IMR-90 (cell line): Measurements from ENCODE around the gene TUBGCP3. TPM values are rescaled to one million over a fixed set of nuclear protein-coding genes. Genes with fewer than 3 reads are reported as not detected.

Source experiments
- ATAC-seq: fragments of 200-7000 bp; cut with Tn5 transposase; 2 replicates; pipeline ENCODE4 v1.9.1; 2020; ENCODE audit warnings: low read depth, mild to moderate bottlenecking, moderate library complexity
- BruUV-seq: library from RNA; stranded (reverse); fragments of 400-500 nt; replicated peaks from 2 replicates; lab custom pipeline; 2021; lab: Mats Ljungman, UMichigan
- CTCF ChIA-PET: fragments of 300-600 bp; formaldehyde crosslinking; extraction: SDS; loops from one replicate; lab custom pipeline; 2021; ENCODE audit warnings: antibody characterized with exemption; lab: Yijun Ruan, JAX
- POLR2A ChIA-PET: fragments of 300-600 bp; sonication (Branson Sonifier 250); formaldehyde crosslinking; loops from one replicate; lab custom pipeline; 2022; ENCODE audit warnings: antibody characterized with exemption; ENCODE audit not compliant: unreplicated experiment; lab: Charles Lee
- DNase-seq: peaks from one replicate; pipeline ENCODE4 v3.0.0; 2013
- H2AFZ ChIP-seq: replicated peaks from 2 replicates; pipeline ENCODE3; 2013; ENCODE audit warnings: low read length, mild to moderate bottlenecking; ENCODE audit not compliant: poor library complexity
- H2AK5ac ChIP-seq: 2 replicates; pipeline ENCODE4 v1.6.1; 2013; ENCODE audit warnings: low read depth, low read length, inconsistent platforms
- H2AK9ac ChIP-seq: replicated peaks from 2 replicates; pipeline ENCODE3; 2013; ENCODE audit warnings: mild to moderate bottlenecking, low read depth, low read length, moderate library complexity; ENCODE audit not compliant: poor library complexity
- H2BK120ac ChIP-seq: 2 replicates; pipeline ENCODE4 v1.6.1; 2013; ENCODE audit warnings: low read depth, low read length, inconsistent platforms
- H2BK15ac ChIP-seq: 3 replicates; pipeline ENCODE4 v1.6.1; 2013; ENCODE audit warnings: low read depth, low read length, inconsistent platforms
- H2BK20ac ChIP-seq: 2 replicates; pipeline ENCODE4 v1.6.1; 2013; ENCODE audit warnings: low read depth, mild to moderate bottlenecking, inconsistent platforms, low read length, moderate library complexity
- H2BK5ac ChIP-seq: 2 replicates; pipeline ENCODE4 v1.6.1; 2013; ENCODE audit warnings: mild to moderate bottlenecking, low read depth, low read length, inconsistent platforms; ENCODE audit not compliant: poor library complexity, severe bottlenecking
- H3K14ac ChIP-seq: replicated peaks from 2 replicates; pipeline ENCODE4 v1.6.1; 2013; ENCODE audit warnings: low read depth, low read length, inconsistent platforms
- H3K18ac ChIP-seq: 2 replicates; pipeline ENCODE4 v1.6.1; 2013; ENCODE audit warnings: low read depth, low read length, control low read depth
- H3K23ac ChIP-seq: 2 replicates; pipeline ENCODE4 v1.6.1; 2013; ENCODE audit warnings: low read depth, low read length, inconsistent platforms
- H3K27ac ChIP-seq: 2 replicates; pipeline ENCODE4 v1.5.1; 2013; ENCODE audit warnings: mild to moderate bottlenecking, control low read depth, low read length; ENCODE audit not compliant: insufficient read depth
- H3K27me3 ChIP-seq: 2 replicates; pipeline ENCODE4 v1.6.1; 2013; ENCODE audit warnings: low read length; ENCODE audit not compliant: control insufficient read depth, insufficient read depth
- H3K36me3 ChIP-seq: 2 replicates; pipeline ENCODE4 v1.6.1; 2013; ENCODE audit warnings: low read length, mixed read lengths; ENCODE audit not compliant: control insufficient read depth, insufficient read depth
- H3K4ac ChIP-seq: 2 replicates; pipeline ENCODE4 v1.6.1; 2013; ENCODE audit warnings: low read depth, low read length, inconsistent platforms
- H3K4me1 ChIP-seq: 2 replicates; pipeline ENCODE4 v1.6.1; 2013; ENCODE audit warnings: low read length, mixed read lengths; ENCODE audit not compliant: control insufficient read depth, insufficient read depth
- H3K4me2 ChIP-seq: 2 replicates; pipeline ENCODE4 v1.6.1; 2013; ENCODE audit warnings: low read depth, mild to moderate bottlenecking, control low read depth, low read length, moderate library complexity
- H3K4me3 ChIP-seq: 2 replicates; pipeline ENCODE4 v1.5.1; 2013; ENCODE audit warnings: low read depth, mild to moderate bottlenecking, control low read depth, low read length, moderate library complexity; ENCODE audit not compliant: insufficient read depth
- H3K56ac ChIP-seq: 2 replicates; pipeline ENCODE4 v1.6.1; 2013; ENCODE audit warnings: low read length, inconsistent platforms; ENCODE audit not compliant: insufficient read depth; ENCODE audit errors: extremely low read depth
- H3K79me1 ChIP-seq, 2 experiments: 2 replicates each; pipeline ENCODE4 v1.6.1; 2013; ENCODE audit warnings: low read length in 2 of 2, inconsistent platforms in 1 of 2, low read depth in 1 of 2
- H3K9ac ChIP-seq: 2 replicates; pipeline ENCODE4 v1.6.1; 2013; ENCODE audit warnings: low read depth, low read length, control low read depth
- H3K9me1 ChIP-seq: 2 replicates; pipeline ENCODE4 v1.6.1; 2013; ENCODE audit warnings: low read length, inconsistent platforms; ENCODE audit not compliant: insufficient read depth
- H3K9me3 ChIP-seq: 2 replicates; pipeline ENCODE4 v1.6.1; 2013; ENCODE audit warnings: low read length; ENCODE audit not compliant: control insufficient read depth, insufficient read depth
- H4K20me1 ChIP-seq: 2 replicates; pipeline ENCODE4 v1.6.1; 2013; ENCODE audit warnings: low read length, inconsistent platforms; ENCODE audit not compliant: insufficient read depth
- H4K5ac ChIP-seq: 2 replicates; pipeline ENCODE4 v1.6.1; 2013; ENCODE audit warnings: mild to moderate bottlenecking, low read depth, low read length, control low read depth
- H4K8ac ChIP-seq, 2 experiments: 2 replicates each; pipeline ENCODE4 v1.6.1; 2013; ENCODE audit warnings: low read depth in 2 of 2, low read length in 2 of 2, control low read depth in 1 of 2, inconsistent platforms in 1 of 2
- H4K91ac ChIP-seq: 2 replicates; pipeline ENCODE4 v1.6.1; 2013; ENCODE audit warnings: low read depth, low read length, inconsistent platforms; ENCODE audit not compliant: insufficient read depth
- BHLHE40 ChIP-seq: fragments of 150-350 bp; IDR thresholded peaks from 2 replicates; pipeline ENCODE4 v1.6.1; 2016; ENCODE audit warnings: mild to moderate bottlenecking, low read depth, low read length
- CEBPB ChIP-seq: IDR thresholded peaks from 2 replicates; pipeline ENCODE4 v1.6.1; 2012; ENCODE audit warnings: low read depth, low read length, improper control_type of control experiment
- CHD1 ChIP-seq: IDR thresholded peaks from 2 replicates; pipeline ENCODE4 v1.6.1; 2012; ENCODE audit warnings: low read depth, low read length, improper control_type of control experiment
- FOS ChIP-seq: fragments of 150-350 bp; IDR thresholded peaks from 2 replicates; pipeline ENCODE4 v1.6.1; 2016; ENCODE audit warnings: low read depth, low read length
- MAZ ChIP-seq: IDR thresholded peaks from 2 replicates; pipeline ENCODE4 v1.6.1; 2012; ENCODE audit warnings: low read depth, mild to moderate bottlenecking, low read length, improper control_type of control experiment, moderate library complexity, borderline replicate concordance
- MXI1 ChIP-seq: IDR thresholded peaks from 2 replicates; pipeline ENCODE4 v1.6.1; 2012; ENCODE audit warnings: low read depth, mild to moderate bottlenecking, low read length, moderate library complexity, borderline replicate concordance
- NFE2L2 ChIP-seq: fragments of 150-350 bp; IDR thresholded peaks from 2 replicates; pipeline ENCODE4 v1.6.1; 2016; ENCODE audit warnings: low read depth, mild to moderate bottlenecking, low read length
- POLR2A ChIP-seq: IDR thresholded peaks from 2 replicates; pipeline ENCODE4 v1.6.1; 2012; ENCODE audit warnings: mild to moderate bottlenecking, low read depth, low read length
- RAD21 ChIP-seq: IDR thresholded peaks from 2 replicates; pipeline ENCODE4 v1.6.1; 2012; ENCODE audit warnings: low read length, improper control_type of control experiment
- RCOR1 ChIP-seq: IDR thresholded peaks from 2 replicates; pipeline ENCODE4 v1.6.1; 2012; ENCODE audit warnings: mild to moderate bottlenecking, low read length, improper control_type of control experiment; ENCODE audit not compliant: insufficient replicate concordance
- RFX5 ChIP-seq: IDR thresholded peaks from 2 replicates; pipeline ENCODE4 v1.8.0; 2012; ENCODE audit warnings: low read depth, mild to moderate bottlenecking, low read length, moderate library complexity
- SMC3 ChIP-seq: fragments of 150-350 bp; IDR thresholded peaks from 2 replicates; pipeline ENCODE4 v1.6.1; 2016; ENCODE audit warnings: low read depth, mild to moderate bottlenecking, antibody characterized with exemption, low read length, moderate library complexity
- WGBS, 2 experiments: methylation state at CpG; one replicate each; pipeline versions ENCODE4 v1.1.5 to v1.1.7; 2013; ENCODE audit warnings: missing lambda C conversion rate in 2 of 2; ENCODE audit not compliant: insufficient read length in 1 of 2; ENCODE audit errors: extremely low coverage in 2 of 2; 5-methylcytosine and 5-hydroxymethylcytosine counted together
- dilution Hi-C: fragments of 300-500 bp; cut with HindIII; formaldehyde crosslinking; loops from one replicate; pipeline ENCODE4 v1.14.3; 2018; ENCODE audit warnings: low sequenced_read_pairs; ENCODE audit not compliant: unreplicated experiment
- in situ Hi-C: fragments of 300-500 bp; cut with MboI; formaldehyde crosslinking; loops from 3 replicates; pipeline ENCODE4 v1.14.3; 2019; ENCODE audit warnings: low sequenced_read_pairs, inconsistent platforms, mixed read lengths
- intact Hi-C: fragments of 100-400 bp; cut with micrococcal nuclease; formaldehyde crosslinking; loops from 2 replicates; pipeline ENCODE4 v1.10.0; 2022
- polyA plus RNA-seq, 3 experiments: library from polyadenylated mRNA; depleted of rRNA; stranded (reverse); fragments of >200 nt; gene quantifications; 2 replicates each; pipeline ENCODE4 v1.2.3, GENCODE V29; 2012; ENCODE audit warnings: low replicate concordance in 1 of 3
- total RNA-seq: library from RNA; depleted of rRNA; stranded (reverse); fragments of >200 nt; gene quantifications from 2 replicates; pipeline ENCODE4 v1.2.3, GENCODE V29; 2012
- TF ChIP-seq, protein P1 (sequence below): fragments of 150-350 bp; IDR thresholded peaks from 2 replicates; pipeline ENCODE4 v1.6.1; 2016; ENCODE audit warnings: low read depth, mild to moderate bottlenecking, low read length, moderate library complexity, borderline replicate concordance
- TF ChIP-seq, protein P2 (sequence below): conservative IDR thresholded peaks from 2 replicates; pipeline ENCODE4 v1.5.1; 2012; ENCODE audit warnings: mild to moderate bottlenecking, low read depth, low read length, improper control_type of control experiment
- TF ChIP-seq, protein P3 (sequence below): fragments of 150-350 bp; IDR thresholded peaks from 2 replicates; pipeline ENCODE4 v1.6.1; 2017; ENCODE audit warnings: mild to moderate bottlenecking, antibody characterized with exemption, low read length, low read depth

TUBGCP3 gene
- total and polyA plus RNA-seq, 2 of the 4 experiments (the other 2 are of a cell fraction) = 16.0 to 17.8 TPM

GRCh38 chr13:112477070-112477619 lies 110.8 kb downstream of the TUBGCP3 start:
- Histone ChIP-seq H4K20me1 (no peaks in the 10 kb centered on the region), H3K27me3 (no peaks in the 10 kb centered on the region), H3K23ac (no peak overlapping the region), H2AFZ (no peak overlapping the region), H3K79me1 (no peaks in the 10 kb centered on the region), H3K4me2 (no peak overlapping the region), H2AK5ac (no peak overlapping the region), H4K91ac (no peak overlapping the region), H3K56ac (no peak overlapping the region), H2BK120ac (no peak overlapping the region), H3K18ac (no peak overlapping the region), H3K4me3 (no peak overlapping the region), H2BK20ac (no peak overlapping the region), H3K36me3 (no peaks in the 10 kb centered on the region), H3K14ac (no peak overlapping the region), H3K27ac (no peak overlapping the region), H3K9me1 (no peaks in the 10 kb centered on the region), H4K5ac (no peak overlapping the region), H3K9ac (no peak overlapping the region), H2AK9ac (no peak overlapping the region), H2BK15ac (no peak overlapping the region), H2BK5ac (no peak overlapping the region), H3K4me1 (no peaks in the 10 kb centered on the region), H4K8ac (no peak overlapping the region), H3K4ac (no peak overlapping the region), H3K9me3 (no peaks in the 10 kb centered on the region)
- ATAC-seq = no peak
- ChIA-PET CTCF (no interaction called here), POLR2A (no interaction called here)
- TF ChIP-seq SMC3 (no peak), RFX5 (no peak), RAD21 (no peak), POLR2A (no peak), MAZ (no peak), MXI1 (no peak), BHLHE40 (no peak), CEBPB (no peak), NFE2L2 (no peak), FOS (no peak), RCOR1 (no peak), CHD1 (no peak)
- TF ChIP-seq, protein P1, sequence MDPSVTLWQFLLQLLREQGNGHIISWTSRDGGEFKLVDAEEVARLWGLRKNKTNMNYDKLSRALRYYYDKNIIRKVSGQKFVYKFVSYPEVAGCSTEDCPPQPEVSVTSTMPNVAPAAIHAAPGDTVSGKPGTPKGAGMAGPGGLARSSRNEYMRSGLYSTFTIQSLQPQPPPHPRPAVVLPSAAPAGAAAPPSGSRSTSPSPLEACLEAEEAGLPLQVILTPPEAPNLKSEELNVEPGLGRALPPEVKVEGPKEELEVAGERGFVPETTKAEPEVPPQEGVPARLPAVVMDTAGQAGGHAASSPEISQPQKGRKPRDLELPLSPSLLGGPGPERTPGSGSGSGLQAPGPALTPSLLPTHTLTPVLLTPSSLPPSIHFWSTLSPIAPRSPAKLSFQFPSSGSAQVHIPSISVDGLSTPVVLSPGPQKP = no peak
- TF ChIP-seq, protein P2, sequence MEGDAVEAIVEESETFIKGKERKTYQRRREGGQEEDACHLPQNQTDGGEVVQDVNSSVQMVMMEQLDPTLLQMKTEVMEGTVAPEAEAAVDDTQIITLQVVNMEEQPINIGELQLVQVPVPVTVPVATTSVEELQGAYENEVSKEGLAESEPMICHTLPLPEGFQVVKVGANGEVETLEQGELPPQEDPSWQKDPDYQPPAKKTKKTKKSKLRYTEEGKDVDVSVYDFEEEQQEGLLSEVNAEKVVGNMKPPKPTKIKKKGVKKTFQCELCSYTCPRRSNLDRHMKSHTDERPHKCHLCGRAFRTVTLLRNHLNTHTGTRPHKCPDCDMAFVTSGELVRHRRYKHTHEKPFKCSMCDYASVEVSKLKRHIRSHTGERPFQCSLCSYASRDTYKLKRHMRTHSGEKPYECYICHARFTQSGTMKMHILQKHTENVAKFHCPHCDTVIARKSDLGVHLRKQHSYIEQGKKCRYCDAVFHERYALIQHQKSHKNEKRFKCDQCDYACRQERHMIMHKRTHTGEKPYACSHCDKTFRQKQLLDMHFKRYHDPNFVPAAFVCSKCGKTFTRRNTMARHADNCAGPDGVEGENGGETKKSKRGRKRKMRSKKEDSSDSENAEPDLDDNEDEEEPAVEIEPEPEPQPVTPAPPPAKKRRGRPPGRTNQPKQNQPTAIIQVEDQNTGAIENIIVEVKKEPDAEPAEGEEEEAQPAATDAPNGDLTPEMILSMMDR = no peak
- TF ChIP-seq, protein P3, sequence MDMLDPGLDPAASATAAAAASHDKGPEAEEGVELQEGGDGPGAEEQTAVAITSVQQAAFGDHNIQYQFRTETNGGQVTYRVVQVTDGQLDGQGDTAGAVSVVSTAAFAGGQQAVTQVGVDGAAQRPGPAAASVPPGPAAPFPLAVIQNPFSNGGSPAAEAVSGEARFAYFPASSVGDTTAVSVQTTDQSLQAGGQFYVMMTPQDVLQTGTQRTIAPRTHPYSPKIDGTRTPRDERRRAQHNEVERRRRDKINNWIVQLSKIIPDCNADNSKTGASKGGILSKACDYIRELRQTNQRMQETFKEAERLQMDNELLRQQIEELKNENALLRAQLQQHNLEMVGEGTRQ = no peak
- DNase-seq = no peak
- in situ Hi-C loops = no loop called here
- WGBS, 2 experiments = no CpG with 5 or more reads among the region's 9 CpGs
- intact Hi-C loops = no loop called here
- dilution Hi-C loops = no loop called here
- BruUV-seq = no TSS peak
